ENCODE data around the gene IAH1.

The IAH1 gene

GRCh38 chr2:9538000-9538507 lies 63.7 kb downstream of the IAH1 start:
- H3K4me3 ChIP-seq (ENCODE audit: low read length): no peak overlapping the region
- H3K9ac ChIP-seq (ENCODE audit: low read length): no peak overlapping the region
- no peak for DNase-seq
- H2BK120ac ChIP-seq (ENCODE audit: low read depth, low read length): no peak overlapping the region
- H3K36me3 ChIP-seq (ENCODE audit: control insufficient read depth, insufficient read depth, low read length): no peaks in the 10 kb centered on the region
- no peak overlapping the region for H3K18ac ChIP-seq (ENCODE audit: low read length)
- H4K5ac ChIP-seq (ENCODE audit: low read length): no peak overlapping the region
- no peak overlapping the region for H3K27ac ChIP-seq (ENCODE audit: low read depth, low read length)
- H3K56ac ChIP-seq (ENCODE audit: low read length): no peak overlapping the region
- H3K27me3 ChIP-seq (ENCODE audit: insufficient read depth, low read length, poor library complexity): no peaks in the 10 kb centered on the region
- no peak overlapping the region for H3K23ac ChIP-seq (ENCODE audit: low read length)
- no peak overlapping the region for H2BK15ac ChIP-seq (replicated peaks; ENCODE audit: low read depth)
- H4K8ac ChIP-seq (ENCODE audit: low read depth, low read length): no peak overlapping the region
- H3K79me1 ChIP-seq (ENCODE audit: low read length): peaks cover 2% of the 10 kb centered on the region
- H2BK5ac ChIP-seq (ENCODE audit: low read length): no peak overlapping the region
- no peak overlapping the region for H3K4ac ChIP-seq (ENCODE audit: low read depth, low read length)
- no CpG with 5 or more reads among the region's 2 CpGs for WGBS (ENCODE audit: extremely low coverage, insufficient coverage, low lambda C conversion rate)
- no peaks in the 10 kb centered on the region for H3K4me1 ChIP-seq (ENCODE audit: control insufficient read depth, low read depth, low read length)
- H3K4me2 ChIP-seq (ENCODE audit: low read length): no peak overlapping the region
- no peaks in the 10 kb centered on the region for H3K79me2 ChIP-seq (ENCODE audit: control insufficient read depth, insufficient read depth, low read length)
- no peak overlapping the region for H2AK5ac ChIP-seq (ENCODE audit: low read length)

All from mesendoderm (in vitro differentiated cells).